GM21360 (cell line): ENCODE data around the gene CAPN5.
"Not testable (repeated sequence)": the region's sequence is repeated elsewhere in the genome, so short reads cannot be mapped to it uniquely, and the experiment has no call there.

Source experiments
- ATAC-seq: cut with Tn5 transposase; IDR thresholded peaks from one replicate; pipeline ENCODE4 v1.9.1; 2021; ENCODE audit warnings: mild to moderate bottlenecking, moderate library complexity; ENCODE audit not compliant: unreplicated experiment

The CAPN5 gene

GRCh38 chr11:77042111-77042726, 24.6 kb upstream of the CAPN5 start:
- ATAC-seq: no peak

DNA sequence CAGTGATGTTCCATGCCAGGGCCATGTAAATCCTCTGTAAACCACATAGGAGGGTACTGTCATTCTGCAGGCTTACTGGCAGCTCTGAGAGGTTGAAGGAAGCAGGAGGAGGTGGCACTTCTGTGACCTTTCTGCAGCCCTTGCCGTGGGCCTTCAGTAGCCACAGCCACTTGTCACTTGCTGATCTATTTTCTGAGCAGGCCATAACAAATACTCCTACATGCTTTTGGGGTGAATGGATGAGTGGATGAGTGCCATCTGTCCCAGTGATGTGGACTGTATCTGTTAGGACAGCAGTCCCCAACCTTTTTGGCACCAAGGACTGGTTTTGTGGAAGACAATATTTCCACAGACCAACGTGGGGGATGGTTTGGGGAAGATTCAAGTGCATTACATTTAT, 22.4 kb upstream of the CAPN5 start:
- no peak for ATAC-seq

- ATAC-seq: no peak
These were observed 21.9 kb upstream of the CAPN5 start for GRCh38 chr11:77044886-77045285.

DNA sequence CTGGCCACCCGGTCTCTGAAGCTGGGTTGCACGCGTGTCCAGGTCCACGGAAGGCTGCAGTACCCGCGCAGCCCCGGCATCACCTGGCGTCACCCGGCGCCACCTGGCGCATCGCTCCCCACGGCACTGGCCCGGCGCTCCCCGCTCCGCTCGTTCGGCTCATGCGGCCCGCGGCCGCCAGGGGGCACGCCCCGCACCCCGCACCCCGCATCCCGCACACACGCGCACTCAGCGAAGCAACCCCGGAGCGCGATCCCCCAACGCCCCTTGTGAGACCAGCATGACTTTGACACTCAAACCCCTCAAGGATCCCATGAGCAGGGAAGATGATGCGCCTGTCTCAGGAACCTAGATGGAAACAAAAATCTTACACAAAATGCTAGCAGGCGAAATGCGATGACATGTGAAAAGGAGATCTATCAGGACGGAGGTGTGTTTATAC, 20.7 kb upstream of the CAPN5 start:
- peak; percentile 46 for ATAC-seq

- peak; percentile 75 for ATAC-seq
These were observed 19.5 kb upstream of the CAPN5 start for GRCh38 chr11:77047007-77047927.

DNA sequence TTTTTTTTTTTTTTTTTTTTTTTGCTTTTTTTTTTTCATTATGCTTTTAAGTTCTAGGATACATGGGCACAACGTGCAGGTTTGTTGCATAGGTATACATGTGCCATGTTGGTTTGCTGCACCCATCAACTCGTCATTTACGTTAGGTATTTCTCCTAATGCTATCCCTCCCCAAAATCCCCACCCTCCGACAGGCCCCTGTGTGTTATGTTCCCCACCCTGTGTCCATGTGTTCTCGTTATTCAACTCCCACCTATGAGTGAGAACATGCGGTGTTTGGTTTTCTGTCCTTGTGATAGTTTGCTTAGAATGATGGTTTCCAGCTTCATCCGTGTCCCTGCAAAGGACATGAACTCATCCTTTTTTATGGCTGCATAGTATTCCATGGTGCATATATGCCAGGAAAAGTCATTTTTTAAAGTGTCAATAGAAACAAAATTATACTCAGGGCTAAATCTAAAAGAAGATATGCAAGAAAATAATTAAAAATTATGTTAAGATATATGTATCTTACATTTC, 18.8 kb upstream of the CAPN5 start:
- ATAC-seq: not testable (repeated sequence)

GRCh38 chr11:77049026-77049425, 17.7 kb upstream of the CAPN5 start:
- ATAC-seq: no peak

DNA sequence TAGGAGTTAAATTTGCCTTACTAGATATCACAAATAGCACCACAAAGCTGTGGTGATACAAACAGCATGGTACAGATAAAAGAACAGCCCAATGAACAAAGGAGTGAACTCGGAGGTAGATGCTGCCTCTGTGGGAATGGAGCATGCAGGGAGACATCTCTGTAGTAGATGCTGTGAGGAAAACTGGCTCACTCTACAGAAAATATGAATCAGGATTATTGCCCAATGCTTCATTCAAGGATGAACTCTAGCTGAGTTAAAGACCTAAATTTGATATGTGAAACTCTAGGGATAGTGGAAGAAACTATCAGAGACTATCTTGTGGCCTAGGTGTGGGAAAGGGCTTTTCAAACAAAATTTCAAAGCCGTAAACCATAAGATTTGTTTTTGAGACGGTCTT, 15.3 kb upstream of the CAPN5 start:
- ATAC-seq: no peak

DNA sequence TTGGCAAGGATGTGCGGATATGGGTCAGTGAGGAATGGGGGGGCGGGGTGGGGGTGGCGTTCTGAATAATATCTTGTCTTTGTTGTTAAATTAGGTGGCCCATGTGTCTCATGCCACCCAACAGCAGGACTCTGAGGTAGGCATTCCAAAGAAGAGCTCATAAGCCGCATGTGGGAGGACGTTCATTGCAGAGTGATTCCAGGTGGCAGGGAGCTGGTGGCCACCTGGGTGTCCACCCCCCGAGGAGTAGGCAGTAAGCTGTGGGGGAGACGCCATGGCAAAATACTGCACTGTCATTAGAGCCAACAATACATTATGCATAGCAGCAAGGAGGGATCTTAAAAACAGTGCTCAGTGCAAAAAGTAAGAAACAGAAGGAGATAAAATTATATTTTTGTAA, 14.3 kb upstream of the CAPN5 start:
- no peak for ATAC-seq

GRCh38 chr11:77053217-77054015, 13.4 kb upstream of the CAPN5 start:
- ATAC-seq: no peak

DNA sequence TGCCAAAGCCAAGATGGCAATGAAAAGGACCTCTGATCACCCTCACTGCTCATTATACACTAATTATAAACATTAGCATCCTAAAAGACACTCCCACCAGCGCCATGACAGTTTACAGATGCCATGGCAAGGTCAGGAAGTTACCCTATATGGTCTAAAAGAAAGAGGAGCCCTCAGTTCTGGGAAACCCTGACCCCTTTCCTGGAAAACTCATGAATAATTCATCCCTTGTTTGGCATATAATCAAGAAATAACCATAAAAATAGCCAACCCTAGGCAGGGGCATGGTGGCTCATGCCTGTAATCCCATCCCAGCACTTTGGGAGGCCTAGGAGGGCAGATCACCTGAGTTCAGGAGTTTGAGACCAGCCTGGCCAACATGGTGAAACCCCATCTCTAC, 12.7 kb upstream of the CAPN5 start:
- ATAC-seq: no peak

GRCh38 chr11:77055101-77055561, 11.6 kb upstream of the CAPN5 start:
- no peak for ATAC-seq

DNA sequence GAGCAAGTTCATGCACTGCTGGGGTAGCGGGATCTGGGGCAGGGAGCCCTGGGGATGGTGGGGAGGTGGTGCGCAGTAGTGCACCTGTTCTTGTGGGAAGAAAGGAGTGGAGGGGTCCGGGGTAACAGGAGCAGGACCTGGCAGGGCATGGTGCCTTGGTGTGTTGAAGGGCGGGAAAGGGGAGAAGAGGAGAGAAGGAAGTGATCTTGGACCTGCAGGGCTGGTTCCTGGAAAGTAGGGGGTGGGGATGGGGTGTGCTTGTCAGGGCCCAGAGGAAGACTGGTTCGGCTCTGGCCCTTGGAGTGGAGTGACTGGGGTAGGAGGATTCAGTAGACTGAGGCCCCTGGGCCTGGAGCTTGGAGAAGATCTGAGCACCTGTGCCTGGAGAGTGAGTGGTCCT, 10.9 kb upstream of the CAPN5 start:
- ATAC-seq: no peak

DNA sequence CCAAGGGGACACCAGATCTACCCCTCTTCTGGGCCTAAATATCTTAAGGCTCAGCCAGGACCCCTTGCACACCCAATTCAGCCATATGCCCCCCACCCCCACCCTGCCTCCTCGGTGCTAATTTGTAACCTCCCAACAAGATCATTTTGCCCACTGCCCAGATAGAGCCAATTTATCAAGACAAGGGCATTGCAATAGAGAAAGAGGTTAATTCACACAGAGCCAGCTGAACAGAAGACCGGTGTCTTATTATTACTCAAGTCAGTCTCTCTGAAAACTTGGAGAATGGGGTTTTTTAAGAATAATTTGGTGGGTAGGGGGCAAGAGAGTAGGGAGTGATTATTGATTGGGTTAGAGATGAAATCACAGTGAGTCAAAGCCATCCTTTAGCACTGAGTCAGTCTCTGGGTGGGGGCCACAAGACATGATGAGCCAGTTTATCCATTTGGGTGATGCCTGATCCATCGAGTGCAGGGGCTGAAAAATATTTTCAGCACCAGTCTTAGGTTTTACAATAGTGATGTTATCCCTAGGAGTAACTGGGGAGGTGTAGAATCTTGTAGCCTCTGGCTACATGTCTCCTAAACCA, 9.9 kb upstream of the CAPN5 start:
- ATAC-seq: no peak

DNA sequence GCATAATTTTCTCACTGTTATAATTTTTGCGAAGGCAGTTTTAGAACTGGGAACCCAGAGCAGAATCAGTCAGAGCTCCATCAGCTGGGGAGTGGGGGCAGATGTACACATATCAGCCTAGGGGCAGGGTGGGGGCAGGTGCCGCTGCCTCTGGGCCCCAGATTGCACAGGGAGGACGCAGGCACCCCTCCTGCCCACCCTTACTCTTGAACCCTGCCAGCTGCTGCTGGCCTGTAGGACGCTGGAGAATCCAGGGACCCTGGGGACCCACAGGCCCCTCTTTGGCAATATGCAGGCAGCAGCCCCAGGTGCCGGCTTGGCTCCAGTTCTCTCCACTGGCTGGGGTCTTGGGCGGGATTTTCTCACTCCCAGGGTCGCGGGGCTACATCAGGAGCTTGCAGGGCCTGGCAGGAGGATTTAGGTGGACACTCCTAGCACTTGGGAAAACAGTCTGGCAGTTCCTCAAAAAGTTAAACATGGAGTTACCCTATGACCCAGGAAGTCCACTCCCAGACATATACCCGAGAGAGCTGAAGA, 8.8 kb upstream of the CAPN5 start:
- no peak for ATAC-seq

- ATAC-seq: no peak
These were observed 7.9 kb upstream of the CAPN5 start for GRCh38 chr11:77058900-77059299.

DNA sequence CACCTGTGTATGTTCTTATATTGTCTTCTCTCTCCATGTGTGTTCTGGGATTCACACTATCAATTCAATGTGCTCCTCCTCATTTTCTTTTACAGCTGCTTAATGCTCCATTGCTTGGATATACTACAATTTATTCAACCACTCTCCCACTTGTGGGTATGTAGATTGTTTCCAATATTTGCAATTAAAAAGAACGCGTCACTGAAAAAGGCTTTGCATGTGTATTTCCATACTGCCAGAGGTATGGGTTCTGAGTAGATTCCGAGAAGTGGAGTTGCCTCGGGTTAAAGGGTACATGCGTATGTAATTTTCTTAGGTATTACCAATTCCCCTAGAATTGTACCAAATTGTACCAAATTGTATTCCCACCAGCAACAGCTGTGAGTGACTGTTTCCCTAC, 7.0 kb upstream of the CAPN5 start:
- ATAC-seq: no peak

DNA sequence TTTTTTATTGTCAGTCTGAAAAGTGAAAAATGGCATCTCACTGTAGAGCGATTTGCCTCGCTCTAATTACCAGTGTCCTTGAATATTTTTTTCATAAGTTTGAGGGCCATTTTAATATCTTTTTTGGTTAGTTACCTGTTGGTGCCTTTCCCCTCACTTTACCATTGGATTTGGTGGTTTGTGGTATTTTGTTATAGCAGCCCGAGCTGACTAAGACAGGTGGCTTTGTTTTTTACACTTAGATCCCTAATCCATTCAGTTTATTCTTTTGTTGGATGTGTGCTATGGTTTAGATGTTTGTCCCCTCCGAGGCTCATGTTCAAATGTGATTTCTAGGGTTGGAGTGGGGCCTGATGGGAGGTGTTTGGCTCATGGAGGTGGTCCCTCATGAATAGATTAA, 6.5 kb upstream of the CAPN5 start:
- ATAC-seq: no peak

DNA sequence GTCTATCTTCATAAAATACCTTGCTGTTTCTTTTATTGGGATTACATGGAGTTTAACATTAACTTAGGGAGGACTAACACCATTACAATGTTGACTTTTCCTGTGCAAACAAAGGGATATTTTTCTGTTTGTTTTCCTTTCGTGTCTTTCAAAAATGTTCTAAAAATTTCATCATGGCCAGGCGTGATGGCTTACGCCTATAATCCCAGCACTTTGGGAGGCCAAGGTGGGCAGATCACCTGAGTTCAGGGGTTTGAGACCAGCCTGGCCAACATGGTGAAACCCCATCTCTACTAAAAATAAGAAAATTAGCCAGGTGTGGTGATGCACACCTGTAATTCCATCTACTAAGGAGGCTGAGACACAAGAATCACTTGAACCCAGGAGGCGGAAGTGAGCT, 5.5 kb upstream of the CAPN5 start:
- ATAC-seq: not testable (repeated sequence)

- no peak for ATAC-seq
These were observed 3.8 kb upstream of the CAPN5 start for GRCh38 chr11:77062924-77063323.

DNA sequence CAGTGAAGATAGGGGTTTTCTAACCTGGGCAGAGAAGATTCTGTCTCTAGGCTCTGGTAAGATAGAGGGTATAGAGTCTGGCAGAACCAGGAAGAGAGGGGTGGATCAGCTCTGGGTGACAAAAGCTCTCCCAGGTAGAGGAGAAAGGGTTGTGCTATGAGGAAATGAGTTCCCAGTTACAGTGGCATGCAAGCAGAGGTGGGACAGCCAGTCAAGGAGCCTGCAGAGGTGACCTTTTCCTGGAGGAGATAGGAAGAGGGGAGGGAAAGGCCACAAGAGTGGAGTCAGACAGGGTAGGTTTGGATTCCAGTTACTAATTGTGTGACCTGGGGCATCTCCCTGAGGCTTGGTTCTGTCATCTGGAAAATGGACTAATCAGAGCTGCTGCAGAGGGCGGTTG, 3.4 kb upstream of the CAPN5 start:
- ATAC-seq: no peak
